ENCODE measurements around the gene SLC2A4RG.

SLC2A4RG gene

GRCh38 chr20:63778034-63778752 lies 38.6 kb downstream of the SLC2A4RG start:
- DNase-seq = no peak

DNA sequence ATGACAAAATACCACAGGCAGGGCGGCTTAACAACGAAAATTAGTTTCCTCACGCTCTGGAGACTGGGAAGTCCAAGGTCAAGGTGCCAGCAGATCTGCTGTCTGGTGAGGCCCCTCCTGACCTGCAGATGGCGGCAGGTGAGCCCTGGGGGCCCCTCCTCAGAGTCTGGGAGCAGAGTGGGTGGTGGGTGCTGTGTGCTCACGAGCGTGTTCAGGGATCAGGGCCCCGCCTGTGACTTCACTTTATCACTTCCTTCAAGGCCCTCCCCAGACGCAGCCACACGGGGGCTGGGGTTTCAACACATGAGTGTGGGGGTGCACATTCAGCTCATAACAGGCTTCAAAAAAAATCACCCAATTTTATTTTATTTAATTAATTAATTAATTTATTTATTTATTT lies 39.3 kb downstream of the SLC2A4RG start:
- DNase-seq = no peak

- no peak for DNase-seq
Observed at GRCh38 chr20:63781181-63781580, 41.6 kb downstream of the SLC2A4RG start.

- DNase-seq = no peak
Observed at GRCh38 chr20:63782051-63782471, 42.5 kb downstream of the SLC2A4RG start.

GRCh38 chr20:63782521-63782971 lies 43.0 kb downstream of the SLC2A4RG start:
- DNase-seq = no peak

GRCh38 chr20:63783970-63784369 lies 44.4 kb downstream of the SLC2A4RG start:
- DNase-seq = no peak

DNA sequence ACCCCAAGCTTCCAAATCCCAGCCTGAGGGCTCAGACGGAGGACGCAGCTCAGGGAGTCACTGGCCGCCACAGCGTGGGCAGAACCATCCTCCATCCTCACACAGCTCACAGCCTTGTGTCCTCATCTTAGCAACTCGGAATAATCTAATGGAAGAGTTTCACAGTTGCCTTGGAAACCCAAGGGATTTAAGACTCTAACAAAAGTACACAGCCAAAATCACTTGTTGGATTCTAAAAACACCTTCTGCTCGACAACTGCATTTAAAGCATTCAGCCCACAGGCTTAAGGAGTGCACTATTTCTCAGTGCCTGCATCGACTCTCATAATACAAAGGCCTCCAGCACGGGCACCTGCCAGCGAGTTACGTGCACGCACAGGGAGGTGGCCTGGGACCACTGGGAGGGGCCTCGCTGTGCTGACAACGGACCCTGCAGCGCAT lies 46.1 kb downstream of the SLC2A4RG start:
- DNase-seq = no peak

GRCh38 chr20:63787302-63787701 lies 47.7 kb downstream of the SLC2A4RG start:
- DNase-seq = no peak

DNA sequence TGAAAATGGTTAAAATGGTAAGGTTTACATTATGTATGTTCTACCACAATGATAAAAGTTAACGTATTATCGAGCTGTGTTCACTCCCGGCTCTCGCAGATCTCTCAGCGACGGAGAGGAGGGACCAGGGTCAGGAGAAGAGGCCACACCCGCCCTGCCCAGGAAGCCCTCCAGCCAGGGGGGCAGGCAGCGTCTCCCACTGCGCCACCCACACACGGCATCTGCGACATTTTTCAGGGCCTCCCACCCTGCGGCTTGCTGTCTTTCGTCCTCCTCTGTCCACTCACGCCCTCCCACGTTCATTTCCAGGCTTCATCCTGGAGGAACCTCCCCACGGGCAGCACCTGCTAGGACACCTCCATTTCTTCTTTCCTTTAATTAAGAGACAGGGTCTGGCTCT lies 48.2 kb downstream of the SLC2A4RG start:
- DNase-seq = no peak

DNA sequence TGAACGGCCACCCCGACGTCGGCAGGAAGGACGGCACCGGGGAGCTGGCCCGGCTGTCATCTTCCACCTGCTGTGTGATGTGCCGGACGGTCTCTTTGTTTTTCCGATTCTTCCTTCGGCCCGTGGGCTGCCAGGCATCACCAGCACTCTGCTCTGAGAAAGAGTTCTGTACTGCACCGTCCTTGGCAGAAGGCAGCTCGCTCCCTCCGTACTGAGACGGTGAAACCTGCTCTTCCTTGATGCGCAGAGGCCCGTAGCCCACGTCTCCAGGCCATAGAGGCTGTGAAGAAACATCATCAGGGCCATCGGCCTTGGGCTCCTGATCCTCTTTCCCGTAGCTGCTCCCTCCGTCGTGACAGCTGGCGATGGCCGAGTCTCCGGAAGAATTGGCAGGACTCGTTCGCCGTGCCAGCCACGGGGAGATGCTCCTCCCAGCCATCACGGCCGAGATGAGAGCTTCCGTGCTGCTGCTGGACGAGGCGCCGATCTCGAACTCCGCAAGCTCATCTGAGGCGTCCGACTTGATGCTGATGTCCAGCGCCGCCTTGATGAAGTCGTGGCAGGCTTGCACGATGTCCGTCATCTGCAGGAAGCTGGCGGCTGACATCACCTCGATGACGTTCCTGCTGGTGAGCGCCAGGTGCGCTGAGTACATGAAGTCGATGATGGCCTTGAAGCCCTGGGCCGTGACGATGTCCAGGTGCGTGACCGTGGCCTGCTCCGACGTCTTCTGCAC lies 50.4 kb downstream of the SLC2A4RG start:
- no peak for DNase-seq

GRCh38 chr20:63790572-63791168 lies 51.1 kb downstream of the SLC2A4RG start:
- DNase-seq = no peak

GRCh38 chr20:63791497-63792156 lies 52.1 kb downstream of the SLC2A4RG start:
- DNase-seq = no peak

DNA sequence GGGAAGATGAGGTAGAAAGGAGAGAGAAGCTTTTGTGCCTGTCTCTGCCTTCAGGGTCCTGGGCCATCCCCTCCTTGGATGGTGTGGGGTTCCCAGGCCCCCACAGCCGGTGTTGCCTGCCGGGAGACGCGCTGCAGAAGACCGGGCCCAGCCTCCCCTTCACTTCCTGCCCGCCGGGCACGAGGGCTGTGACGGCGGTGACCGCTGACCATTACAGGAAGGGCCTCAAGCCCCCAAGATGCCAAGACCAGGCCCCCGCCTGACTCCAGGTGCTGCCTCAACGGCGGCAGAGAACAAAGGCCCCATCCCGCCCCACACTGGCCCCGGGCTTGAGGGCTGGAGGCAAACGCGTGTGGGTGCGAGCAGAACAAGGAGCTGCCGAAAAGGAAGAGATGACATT lies 53.3 kb downstream of the SLC2A4RG start:
- DNase-seq = no peak

Measured in DMS79 (cell line).